Frontal cortex (tissue), 4 donors: ENCODE results near the gene NDNF. TPM values are rescaled to one million over a fixed set of nuclear protein-coding genes. Genes with fewer than 3 reads are reported as not detected.

ENCODE experiments used
- DNase-seq, 2 donors: peaks; one replicate each; pipeline ENCODE4 v3.0.0; 2012; ENCODE audit warnings: low spot score in 2 of 2
- FAIRE-seq: peaks from 2 replicates; lab custom pipeline; 2012; peaks lifted over from hg19 to GRCh38; lab: Jason Lieb, UNC
- total RNA-seq: library from RNA; depleted of rRNA; stranded (reverse); fragments of >200 nt; gene quantifications from one replicate; pipeline ENCODE4 v1.2.3, GENCODE V29; 2014
- donor health status: control.
- donor health status: control.
- donor health status: control.

The NDNF gene
- total RNA-seq, 1 donor from 2014 or later = 4.1 TPM

DNA sequence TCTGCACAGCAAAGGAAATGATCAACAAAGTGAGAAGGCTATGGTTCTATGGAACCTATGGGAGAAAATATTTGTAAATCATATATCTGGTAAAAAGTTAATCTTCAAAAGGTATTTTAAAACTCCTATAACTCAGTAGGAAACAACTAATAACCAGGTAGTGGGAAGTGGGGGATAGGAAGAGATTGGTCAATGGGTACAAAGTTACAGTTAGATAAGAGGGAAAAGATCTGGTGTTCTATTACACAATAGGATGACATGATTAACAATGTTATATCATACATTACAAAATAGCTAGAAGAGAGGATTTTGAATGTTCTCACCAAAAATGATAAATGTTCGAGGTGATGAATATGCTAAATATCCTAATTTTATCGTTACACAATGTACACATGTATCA is 46.3 kb downstream of the NDNF start:
- FAIRE-seq (no peak), DNase-seq (no peak)

DNA sequence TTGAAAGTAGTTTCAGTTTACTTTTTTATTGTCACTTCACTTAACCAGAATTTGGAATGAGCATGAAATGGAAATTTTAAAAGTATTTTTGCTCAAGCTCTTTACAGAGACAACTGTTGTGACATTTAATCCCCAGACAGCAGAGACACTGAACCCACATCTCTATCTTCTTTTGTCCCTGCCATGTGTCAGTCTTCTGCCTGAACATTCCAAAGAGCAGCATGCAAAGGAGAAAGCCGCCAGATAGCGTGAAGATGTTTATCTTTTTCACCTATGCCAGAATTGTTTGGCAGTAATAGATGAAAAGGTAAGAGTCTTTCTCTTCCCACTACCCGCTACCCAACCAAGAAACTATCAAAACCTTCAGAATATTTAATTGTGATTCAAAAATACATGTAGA is 46.8 kb downstream of the NDNF start:
- FAIRE-seq (no peak), DNase-seq (no peak)

DNA sequence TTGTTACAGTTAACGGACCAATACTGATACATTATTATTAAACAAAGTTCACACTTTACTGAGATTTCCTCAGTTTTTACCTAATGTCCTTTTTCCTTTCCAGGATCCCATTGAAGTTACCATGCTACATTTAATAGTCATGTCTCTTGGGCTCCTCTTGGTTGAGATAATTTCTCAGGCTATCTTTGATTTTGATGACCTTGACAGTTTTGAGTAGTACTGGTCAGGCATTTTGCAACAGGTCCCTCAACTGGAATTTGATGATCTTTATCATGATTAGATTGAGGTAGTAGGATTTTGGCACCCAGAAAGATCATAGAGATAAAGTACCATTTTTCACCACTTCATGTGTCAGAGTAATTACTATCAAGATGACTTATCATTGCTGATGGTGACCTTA is 53.8 kb downstream of the NDNF start:
- DNase-seq (no peak), FAIRE-seq (no peak)

DNA sequence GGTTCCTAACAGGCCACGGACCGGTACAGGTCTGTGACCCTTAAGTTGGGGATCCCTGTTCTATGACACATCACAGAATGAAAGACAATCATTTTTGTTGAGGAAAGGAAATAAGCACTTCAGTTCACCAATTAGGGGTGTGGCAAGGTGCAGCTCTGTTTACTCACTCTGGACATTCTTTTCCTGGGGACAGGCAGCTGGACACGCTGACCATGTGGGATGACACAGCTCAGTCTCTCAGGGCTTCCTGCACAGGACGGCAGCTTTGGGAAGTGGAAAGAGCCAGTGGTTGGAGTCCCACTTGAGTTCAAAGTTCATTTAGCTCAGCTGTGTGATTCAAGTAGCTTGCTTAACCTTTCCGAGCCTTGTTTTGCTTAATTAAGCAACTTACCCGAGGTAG is 55.7 kb downstream of the NDNF start:
- FAIRE-seq (no peak), DNase-seq (no peak)

DNA sequence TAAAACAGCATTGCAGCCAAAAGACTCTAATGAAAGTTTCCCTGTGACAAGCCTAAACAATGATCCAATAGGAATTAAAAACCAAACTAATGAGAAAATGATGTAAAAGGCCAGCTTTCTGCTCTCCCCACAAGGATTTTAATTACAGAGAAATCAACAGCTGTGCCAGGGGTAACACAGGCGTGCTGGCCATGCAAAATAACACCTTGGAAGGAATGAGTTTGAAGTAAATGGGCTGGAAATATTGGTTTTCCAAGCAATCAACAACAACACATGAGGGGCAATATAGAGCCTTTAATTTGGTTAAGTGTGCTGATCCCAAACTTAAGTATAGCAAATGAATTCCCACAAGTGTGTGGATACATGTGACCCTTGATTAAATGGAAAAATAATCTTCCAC is 56.9 kb downstream of the NDNF start:
- FAIRE-seq (no peak), DNase-seq (no peak)

DNA sequence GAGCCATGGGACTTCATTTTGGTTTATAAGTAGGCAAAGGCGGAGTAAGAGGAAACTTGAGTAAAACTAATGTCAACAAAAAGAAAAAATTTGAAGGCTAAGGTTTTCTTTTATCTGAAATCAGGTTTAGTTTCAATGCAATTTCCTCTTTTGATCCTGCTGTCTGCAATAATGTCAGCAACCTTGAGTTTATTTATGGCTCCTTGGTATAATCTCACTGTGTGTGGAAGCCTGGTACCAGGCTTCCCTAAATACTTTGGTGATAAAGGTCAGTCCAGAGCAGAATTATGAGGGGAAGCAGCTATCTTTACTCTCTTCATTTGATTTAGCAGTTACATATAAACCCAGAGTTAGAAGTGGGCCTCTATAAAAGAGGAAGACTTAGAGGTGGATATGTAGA is 57.8 kb downstream of the NDNF start:
- no peak for DNase-seq
- FAIRE-seq = no peak

DNA sequence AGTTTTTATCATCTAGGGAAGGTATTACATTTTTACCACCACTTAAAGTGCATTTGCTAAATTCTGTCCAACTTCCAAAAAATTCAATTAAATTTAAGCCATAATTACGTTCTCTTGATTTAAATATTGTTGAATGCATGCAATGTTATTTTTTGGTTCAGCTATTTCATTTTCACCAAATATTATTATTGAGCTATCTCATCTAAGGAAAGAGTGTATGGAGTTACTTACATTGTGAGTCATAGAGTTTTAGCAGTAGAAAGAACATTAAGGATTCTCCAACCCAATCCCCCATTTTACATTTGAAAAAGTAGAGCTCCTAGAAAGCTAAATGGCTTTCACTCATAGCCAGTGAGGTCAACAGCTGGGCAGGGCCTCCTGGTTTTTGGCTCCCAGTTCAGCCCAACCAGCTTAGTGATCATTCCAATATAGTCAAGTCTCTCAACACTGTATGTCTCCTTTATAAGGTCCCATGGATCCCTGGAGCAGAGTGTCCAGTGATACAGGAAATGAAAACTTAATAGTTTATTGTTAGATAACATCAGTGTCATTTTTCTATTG is 60.5 kb downstream of the NDNF start:
- FAIRE-seq (no peak), DNase-seq (no peak)

DNA sequence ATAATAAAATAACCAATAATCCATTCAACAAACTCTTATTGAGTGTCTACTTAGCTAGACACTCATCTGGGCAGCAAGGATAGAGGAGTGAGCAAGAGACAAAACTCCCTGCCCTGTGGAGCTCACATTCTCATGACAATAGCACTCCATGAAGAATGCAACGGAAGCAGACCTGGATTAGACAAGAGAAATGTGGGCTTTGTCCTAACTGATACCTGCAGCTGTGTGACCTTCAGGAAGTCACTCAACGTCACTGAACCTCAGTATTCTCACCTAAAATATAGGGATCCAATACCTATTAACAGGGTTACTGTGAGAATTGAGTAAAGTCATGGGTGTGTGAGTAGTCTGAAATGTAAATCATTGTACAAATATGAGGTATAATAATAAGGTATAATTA is 61.2 kb downstream of the NDNF start:
- no peak for DNase-seq
- FAIRE-seq = no peak

DNA sequence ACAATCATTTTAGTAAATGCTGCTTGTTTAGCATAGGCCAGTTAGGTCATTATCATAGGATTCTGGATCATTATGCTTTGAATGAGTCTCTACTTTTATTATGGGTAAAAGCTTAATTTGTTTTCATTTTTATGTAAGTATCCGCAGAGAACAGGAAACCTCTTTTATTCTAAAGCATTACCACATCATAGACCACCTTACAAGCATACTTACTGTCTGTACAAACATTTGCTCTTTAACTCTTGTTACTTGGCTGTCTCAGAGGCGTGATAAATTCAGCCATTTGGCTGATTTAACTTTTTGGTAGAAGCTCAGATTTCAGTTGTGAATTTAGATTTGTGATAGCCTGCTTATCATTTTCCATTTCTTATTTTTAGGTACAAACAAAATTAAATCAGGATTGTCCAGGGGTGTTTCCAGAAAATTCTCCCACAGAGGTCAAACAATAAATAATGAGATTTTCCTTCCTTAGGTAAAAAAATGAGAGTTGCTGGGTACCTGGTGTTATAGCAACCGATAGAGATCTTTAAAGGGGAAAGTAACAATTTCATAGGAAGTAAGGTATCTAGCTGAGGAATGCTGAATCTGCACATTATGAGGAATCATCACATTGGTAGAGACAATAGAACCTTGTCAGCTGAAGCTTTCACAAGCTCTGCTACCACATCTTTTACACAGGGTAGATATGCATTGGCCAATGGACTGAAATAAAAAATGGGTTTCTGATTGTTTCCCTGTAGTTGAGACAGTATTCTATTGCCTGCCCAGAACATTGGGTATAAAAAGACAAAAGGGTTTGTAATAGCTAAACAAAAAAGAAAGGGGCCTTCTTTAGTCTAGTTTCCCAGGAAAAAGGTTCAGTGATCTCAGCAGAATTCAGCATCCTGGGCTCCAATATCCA is 62.5 kb downstream of the NDNF start:
- DNase-seq (no peak), FAIRE-seq (no peak)

DNA sequence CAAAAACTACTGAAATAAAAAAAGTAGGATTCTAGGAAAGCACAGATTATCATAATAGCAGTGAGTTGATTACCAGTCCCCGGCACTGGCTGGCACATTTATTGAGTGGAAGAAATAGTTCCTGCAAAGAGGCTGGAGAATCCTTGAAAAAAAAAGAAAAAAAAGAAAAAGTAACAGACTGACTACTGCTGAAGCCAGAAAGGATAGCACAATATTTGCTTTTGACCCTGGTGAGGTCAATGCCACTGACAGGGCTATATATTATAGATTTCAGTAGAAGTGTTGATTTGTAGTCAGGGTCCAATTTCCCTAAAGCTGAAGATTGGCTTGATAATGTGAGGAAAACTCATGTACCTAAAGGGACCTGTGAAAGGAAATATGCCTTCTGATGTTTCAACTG is 64.7 kb downstream of the NDNF start:
- DNase-seq (no peak), FAIRE-seq (no peak)

DNA sequence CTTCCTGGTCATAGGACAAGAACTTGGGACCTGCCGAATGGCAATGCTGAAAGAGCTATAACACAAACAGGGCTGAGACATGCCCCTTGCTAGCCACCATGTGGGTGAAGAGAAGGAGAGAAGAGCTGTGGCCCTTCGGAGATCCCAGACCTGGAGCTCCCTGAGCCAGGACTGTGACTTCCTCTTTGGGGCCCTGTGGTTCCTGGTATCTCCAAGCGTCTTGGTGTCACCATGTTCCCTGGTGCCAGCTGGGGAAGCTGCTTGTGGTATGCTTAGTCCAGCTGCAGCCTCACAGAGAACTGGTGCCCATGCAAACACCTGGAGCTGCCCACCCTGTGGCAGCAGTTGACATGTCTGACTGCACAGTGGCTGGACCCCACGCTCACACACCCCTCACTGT is 68.5 kb downstream of the NDNF start:
- FAIRE-seq = no peak
- DNase-seq = no peak

DNA sequence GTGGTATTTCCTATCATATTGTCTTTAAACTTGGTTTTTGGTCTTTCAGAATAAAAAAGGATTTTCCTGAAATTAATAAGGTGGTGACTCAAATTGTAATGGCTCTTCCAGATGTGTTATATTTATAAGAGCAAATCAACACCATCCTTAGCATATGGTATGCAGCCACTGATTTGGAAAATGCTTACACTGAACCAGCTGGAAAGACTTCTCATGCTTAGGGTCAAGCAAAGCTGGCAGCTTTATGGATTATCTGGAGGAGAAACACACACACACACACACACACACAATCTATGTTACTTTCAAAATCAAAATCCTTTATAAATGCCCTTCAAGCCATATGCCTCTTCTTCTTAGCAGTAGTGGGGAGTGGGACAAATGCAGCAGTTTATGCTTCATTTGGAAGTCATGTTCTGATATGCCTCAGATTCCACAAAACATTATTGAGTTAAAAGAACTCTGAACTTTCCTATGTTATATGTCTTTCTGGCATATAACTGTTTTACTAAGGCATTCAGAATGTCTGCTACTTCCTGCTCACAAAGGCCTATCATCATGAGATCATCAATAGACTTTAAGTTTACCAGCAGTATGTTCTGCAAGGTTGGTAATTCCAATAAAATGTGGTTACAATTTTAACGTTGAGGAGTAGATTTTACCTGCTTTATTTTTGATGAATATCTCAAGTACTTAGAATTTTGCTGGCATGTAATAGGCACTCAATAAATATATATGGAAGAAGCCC is 76.9 kb downstream of the NDNF start:
- DNase-seq (no peak), FAIRE-seq (no peak)

DNA sequence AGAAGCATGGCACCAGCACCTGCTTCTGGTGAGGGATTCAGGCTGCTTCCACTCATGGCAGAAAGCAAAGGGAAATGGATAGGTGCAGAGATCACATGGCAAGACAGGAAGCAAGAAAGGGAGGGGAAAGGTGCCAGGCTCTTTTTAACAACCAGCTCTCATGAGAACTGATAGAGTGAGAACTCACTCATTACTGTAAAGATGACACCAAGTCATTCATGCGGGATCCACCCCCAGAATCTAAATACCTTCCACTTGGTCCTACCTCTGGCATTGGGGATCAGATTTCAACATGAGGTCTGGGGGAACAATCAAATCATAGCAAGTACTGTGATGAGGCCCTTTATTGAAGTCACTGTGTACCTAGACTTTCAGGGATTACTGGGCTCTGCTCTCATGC is 77.8 kb downstream of the NDNF start:
- FAIRE-seq (no peak), DNase-seq (no peak)

DNA sequence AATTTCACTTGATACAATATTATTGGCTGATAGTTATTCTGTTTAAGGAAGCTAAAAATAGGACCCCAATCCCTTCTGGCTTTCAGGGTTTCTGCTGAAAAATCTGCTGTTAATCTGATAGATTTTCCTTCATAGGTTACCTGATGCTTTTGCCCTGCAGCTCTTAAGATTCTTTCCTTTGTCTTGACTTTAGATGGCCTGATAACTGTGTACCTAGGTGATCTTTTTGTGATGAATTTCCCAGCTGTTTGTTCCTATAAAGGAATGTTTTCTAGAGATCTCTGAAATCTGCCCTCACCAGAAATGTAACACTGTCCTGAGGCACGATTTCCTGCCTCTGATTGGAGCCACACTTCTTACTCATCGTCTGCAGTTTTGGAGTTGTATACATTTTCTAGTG is 80.5 kb downstream of the NDNF start:
- no peak for FAIRE-seq

DNA sequence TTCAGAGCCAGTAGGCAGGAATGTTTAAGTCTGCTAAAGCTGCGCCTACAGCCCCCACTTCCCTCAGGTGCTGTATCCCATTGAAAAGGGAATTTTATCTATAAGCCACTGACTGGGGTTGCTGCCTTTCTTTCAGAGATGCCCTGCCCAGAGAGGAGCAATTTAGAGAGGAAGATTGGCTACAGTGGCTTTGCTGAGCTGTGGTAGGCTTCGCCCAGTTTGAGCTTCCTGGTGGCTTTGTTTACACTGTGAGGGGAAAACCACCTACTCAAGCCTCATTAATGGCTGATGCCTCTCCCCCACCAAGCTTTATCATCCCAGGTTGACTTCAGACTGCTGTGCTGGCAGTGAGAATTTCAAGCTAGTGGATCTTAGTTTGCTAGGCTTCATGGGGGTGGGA is 82.1 kb downstream of the NDNF start:
- FAIRE-seq = no peak

More for the DNA sequence above, 80.5 kb downstream of the NDNF start:
- no peak for DNase-seq

More for the DNA sequence above, 82.1 kb downstream of the NDNF start:
- DNase-seq = no peak

Other genes with a start within 250 kb of the NDNF start
- 14.7 TPM for gene PRDM5, start 149.8 kb downstream of the NDNF start, total RNA-seq
- gene TNIP3, start 91.8 kb upstream of the NDNF start, total RNA-seq = under 0.01 TPM